Left ventricle myocardium inferior (tissue), 1 donor: ENCODE results near the gene HP1BP3. TPM values are rescaled to one million over a fixed set of nuclear protein-coding genes. Genes with fewer than 3 reads are reported as not detected.

Source experiments
- DNase-seq: peaks from one replicate; pipeline ENCODE4 v3.0.0-alpha.2; 2020
- H3K27ac ChIP-seq: fragments of 200-600 bp; replicated peaks from 2 replicates; pipeline ENCODE4 v1.8.0; 2021
- H3K27me3 ChIP-seq: fragments of 200-600 bp; 2 replicates; pipeline ENCODE4 v1.8.0; 2021; ENCODE audit warnings: low read depth
- H3K36me3 ChIP-seq: fragments of 200-600 bp; 2 replicates; pipeline ENCODE4 v1.8.0; 2021
- H3K4me1 ChIP-seq: fragments of 200-600 bp; 2 replicates; pipeline ENCODE4 v1.8.0; 2021
- H3K4me3 ChIP-seq: fragments of 200-600 bp; 2 replicates; pipeline ENCODE4 v1.8.0; 2021; ENCODE audit warnings: mild to moderate bottlenecking, moderate library complexity
- H3K9me3 ChIP-seq: fragments of 200-600 bp; replicated peaks from 2 replicates; pipeline ENCODE4 v1.8.0; 2021
- intact Hi-C: fragments of 100-400 bp; cut with micrococcal nuclease; formaldehyde crosslinking; loops from one replicate; pipeline ENCODE4 v1.11.0; 2022
- total RNA-seq: library from RNA; stranded (reverse); fragmentation: NEBNext Ultra II Directional; extraction: Animal tissue kit (Norgen Biotek cat#: 25700); gene quantifications from one replicate; pipeline ENCODE4 v1.2.1, GENCODE V29; 2021
- TF ChIP-seq, protein P1 (sequence below): fragments of 200-600 bp; IDR thresholded peaks from 2 replicates; pipeline ENCODE4 v1.8.0; 2021; ENCODE audit warnings: antibody characterized with exemption, mild to moderate bottlenecking, borderline replicate concordance
- donor health status: DM: no; HTN: yes; CAD: no; lungs with severe emphysema.

Gene HP1BP3
- total RNA-seq, 1 donor from 2014 or later: 118 TPM

- H3K9me3 ChIP-seq: no peaks in the 10 kb centered on the region
- TF ChIP-seq, protein P1, sequence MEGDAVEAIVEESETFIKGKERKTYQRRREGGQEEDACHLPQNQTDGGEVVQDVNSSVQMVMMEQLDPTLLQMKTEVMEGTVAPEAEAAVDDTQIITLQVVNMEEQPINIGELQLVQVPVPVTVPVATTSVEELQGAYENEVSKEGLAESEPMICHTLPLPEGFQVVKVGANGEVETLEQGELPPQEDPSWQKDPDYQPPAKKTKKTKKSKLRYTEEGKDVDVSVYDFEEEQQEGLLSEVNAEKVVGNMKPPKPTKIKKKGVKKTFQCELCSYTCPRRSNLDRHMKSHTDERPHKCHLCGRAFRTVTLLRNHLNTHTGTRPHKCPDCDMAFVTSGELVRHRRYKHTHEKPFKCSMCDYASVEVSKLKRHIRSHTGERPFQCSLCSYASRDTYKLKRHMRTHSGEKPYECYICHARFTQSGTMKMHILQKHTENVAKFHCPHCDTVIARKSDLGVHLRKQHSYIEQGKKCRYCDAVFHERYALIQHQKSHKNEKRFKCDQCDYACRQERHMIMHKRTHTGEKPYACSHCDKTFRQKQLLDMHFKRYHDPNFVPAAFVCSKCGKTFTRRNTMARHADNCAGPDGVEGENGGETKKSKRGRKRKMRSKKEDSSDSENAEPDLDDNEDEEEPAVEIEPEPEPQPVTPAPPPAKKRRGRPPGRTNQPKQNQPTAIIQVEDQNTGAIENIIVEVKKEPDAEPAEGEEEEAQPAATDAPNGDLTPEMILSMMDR: no peak
- peaks cover 45% of the 10 kb centered on the region for H3K27me3 ChIP-seq
- DNase-seq: peak; percentile 77
- peaks cover 10% of the 10 kb centered on the region for H3K4me1 ChIP-seq
- H3K4me3 ChIP-seq: peak within 1 kb of the TSS; percentile 64
- intact Hi-C loops: no loop called here
- H3K36me3 ChIP-seq: no peaks in the 10 kb centered on the region
- no peak within 1 kb of the TSS for H3K27ac ChIP-seq
These were observed 69.4 kb downstream of the HP1BP3 start, which contains the start of gene KIF17 for GRCh38 chr1:20717452-20718342. KIF17 (minus strand) TSS chr1:20718007; CDS start chr1:20717706, 301 bp downstream.

GRCh38 chr1:20716232-20716631, 70.9 kb downstream of the HP1BP3 start:
- no peaks in the 10 kb centered on the region for H3K36me3 ChIP-seq
- H3K27ac ChIP-seq: no peak overlapping the region
- no peak overlapping the region for H3K4me3 ChIP-seq
- no peak for DNase-seq
- TF ChIP-seq, protein P1: no peak
- intact Hi-C loops: no loop called here
- no peaks in the 10 kb centered on the region for H3K9me3 ChIP-seq
- peaks cover 10% of the 10 kb centered on the region for H3K4me1 ChIP-seq
- peaks cover 55% of the 10 kb centered on the region for H3K27me3 ChIP-seq

- Histone ChIP-seq H3K4me3 (no peak overlapping the region), H3K9me3 (no peaks in the 10 kb centered on the region), H3K27ac (no peak overlapping the region), H3K36me3 (no peaks in the 10 kb centered on the region), H3K4me1 (peaks cover 10% of the 10 kb centered on the region), H3K27me3 (peaks cover 61% of the 10 kb centered on the region)
- DNase-seq: no peak
- TF ChIP-seq, protein P1: no peak
- intact Hi-C loops: no loop called here
These were observed 71.7 kb downstream of the HP1BP3 start for GRCh38 chr1:20715406-20715805.

GRCh38 chr1:20713440-20713839, 73.7 kb downstream of the HP1BP3 start:
- Histone ChIP-seq H3K4me1 (peaks cover 10% of the 10 kb centered on the region), H3K36me3 (no peaks in the 10 kb centered on the region), H3K27ac (no peak overlapping the region), H3K9me3 (no peaks in the 10 kb centered on the region), H3K4me3 (no peak overlapping the region), H3K27me3 (peaks cover 71% of the 10 kb centered on the region)
- TF ChIP-seq, protein P1: no peak
- DNase-seq: no peak
- intact Hi-C loops: no loop called here

- TF ChIP-seq, protein P1: no peak
- Histone ChIP-seq H3K36me3 (no peaks in the 10 kb centered on the region), H3K4me1 (peaks cover 2% of the 10 kb centered on the region), H3K9me3 (no peaks in the 10 kb centered on the region), H3K27me3 (peaks cover 62% of the 10 kb centered on the region), H3K27ac (no peak overlapping the region), H3K4me3 (no peak overlapping the region)
- intact Hi-C loops: no loop called here
- no peak for DNase-seq
These were observed 74.9 kb downstream of the HP1BP3 start for GRCh38 chr1:20712215-20712577.
